ENCODE results near the gene DQX1.

Gene DQX1

GRCh38 chr2:74499940-74500577 is 26.0 kb downstream of the DQX1 start:
- no peak for DNase-seq (ENCODE audit: low read depth)
- no peak overlapping the region for H3K4me3 ChIP-seq (ENCODE audit: low read depth, low read length)

GRCh38 chr2:74499267-74499939 is 26.6 kb downstream of the DQX1 start, which contains the start of gene LBX2:
Gene LBX2, minus strand, starts transcription at chr2:74499603. Its CDS starts 66 bp downstream, at chr2:74499537.
- no peak for TF ChIP-seq CTCF (IDR thresholded peaks at IDR 0.05; ENCODE audit: low read depth, low read length, missing control alignments)
- in situ Hi-C loops (cut with HindIII; ENCODE audit: low sequenced_read_pairs): no loop called here
- DNase-seq (ENCODE audit: low read depth): no peak
- peak within 1 kb of the TSS; percentile 19 for H3K4me3 ChIP-seq (ENCODE audit: low read depth, low read length)

More at GRCh38 chr2:74499940-74500577, 26.0 kb downstream of the DQX1 start:
- in situ Hi-C loops (cut with HindIII; ENCODE audit: low sequenced_read_pairs): no loop called here
- no peak for TF ChIP-seq CTCF (IDR thresholded peaks at IDR 0.05; ENCODE audit: low read depth, low read length, missing control alignments)

- in situ Hi-C loops (cut with HindIII; ENCODE audit: low sequenced_read_pairs): no loop called here
- H3K4me3 ChIP-seq (ENCODE audit: low read depth, low read length): peak overlapping the region; percentile 19
- no peak for DNase-seq (ENCODE audit: low read depth)
- TF ChIP-seq CTCF (IDR thresholded peaks at IDR 0.05; ENCODE audit: low read depth, low read length, missing control alignments): no peak
Measured at GRCh38 chr2:74498500-74499266, 27.3 kb downstream of the DQX1 start.

- no peak for DNase-seq (ENCODE audit: low read depth)
- peak overlapping the region; percentile 19 for H3K4me3 ChIP-seq (ENCODE audit: low read depth, low read length)
- no peak for TF ChIP-seq CTCF (IDR thresholded peaks at IDR 0.05; ENCODE audit: low read depth, low read length, missing control alignments)
- in situ Hi-C loops (cut with HindIII; ENCODE audit: low sequenced_read_pairs): no loop called here
Measured at GRCh38 chr2:74497777-74498499, 28.1 kb downstream of the DQX1 start.

- in situ Hi-C loops (cut with HindIII; ENCODE audit: low sequenced_read_pairs): no loop called here
- no peak overlapping the region for H3K4me3 ChIP-seq (ENCODE audit: low read depth, low read length)
- DNase-seq (ENCODE audit: low read depth): no peak
- TF ChIP-seq CTCF (IDR thresholded peaks at IDR 0.05; ENCODE audit: low read depth, low read length, missing control alignments): no peak
Measured at GRCh38 chr2:74496997-74497776, 28.8 kb downstream of the DQX1 start.

All from astrocyte of the cerebellum (primary cell).